ENCODE data around the gene PLD6.

Gene PLD6

DNA sequence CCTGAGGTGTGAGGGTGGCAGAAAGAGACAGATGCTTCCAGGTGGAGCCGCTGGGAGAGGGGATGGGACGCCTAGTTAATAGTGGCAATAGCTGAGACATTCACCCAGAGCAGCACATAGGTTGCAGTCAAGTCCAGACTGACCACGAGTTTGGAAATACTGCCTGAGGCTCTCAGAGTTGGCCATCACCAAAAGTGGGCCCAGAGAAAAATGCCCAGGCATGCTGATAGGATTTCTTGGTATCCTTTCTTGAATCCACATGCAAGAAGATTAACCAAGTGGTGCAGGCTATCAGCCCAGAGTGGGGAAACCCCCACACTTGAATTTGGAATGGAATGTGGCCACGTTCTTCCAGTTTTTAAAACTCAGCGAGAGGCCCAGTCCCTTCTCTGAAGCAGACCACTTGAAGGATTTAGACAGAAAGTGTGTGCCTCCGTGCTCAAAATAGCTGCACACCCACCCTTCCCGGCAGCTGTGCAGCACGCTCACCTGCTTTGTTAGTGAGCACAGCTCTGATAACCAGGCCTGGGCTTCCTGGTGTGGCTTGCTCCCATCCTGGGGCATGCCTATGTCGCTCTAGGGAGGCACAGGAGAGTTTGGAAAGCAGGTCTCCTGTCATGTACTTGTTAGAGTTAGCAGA is 35.7 kb downstream of the PLD6 start:
- no peak overlapping the region for H3K4me3 ChIP-seq (ENCODE audit: low read depth, low read length)
- TF ChIP-seq, protein P1, sequence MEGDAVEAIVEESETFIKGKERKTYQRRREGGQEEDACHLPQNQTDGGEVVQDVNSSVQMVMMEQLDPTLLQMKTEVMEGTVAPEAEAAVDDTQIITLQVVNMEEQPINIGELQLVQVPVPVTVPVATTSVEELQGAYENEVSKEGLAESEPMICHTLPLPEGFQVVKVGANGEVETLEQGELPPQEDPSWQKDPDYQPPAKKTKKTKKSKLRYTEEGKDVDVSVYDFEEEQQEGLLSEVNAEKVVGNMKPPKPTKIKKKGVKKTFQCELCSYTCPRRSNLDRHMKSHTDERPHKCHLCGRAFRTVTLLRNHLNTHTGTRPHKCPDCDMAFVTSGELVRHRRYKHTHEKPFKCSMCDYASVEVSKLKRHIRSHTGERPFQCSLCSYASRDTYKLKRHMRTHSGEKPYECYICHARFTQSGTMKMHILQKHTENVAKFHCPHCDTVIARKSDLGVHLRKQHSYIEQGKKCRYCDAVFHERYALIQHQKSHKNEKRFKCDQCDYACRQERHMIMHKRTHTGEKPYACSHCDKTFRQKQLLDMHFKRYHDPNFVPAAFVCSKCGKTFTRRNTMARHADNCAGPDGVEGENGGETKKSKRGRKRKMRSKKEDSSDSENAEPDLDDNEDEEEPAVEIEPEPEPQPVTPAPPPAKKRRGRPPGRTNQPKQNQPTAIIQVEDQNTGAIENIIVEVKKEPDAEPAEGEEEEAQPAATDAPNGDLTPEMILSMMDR (IDR thresholded peaks at IDR 0.05; ENCODE audit: borderline replicate concordance, insufficient read depth, low read depth, low read length), result no peak

DNA sequence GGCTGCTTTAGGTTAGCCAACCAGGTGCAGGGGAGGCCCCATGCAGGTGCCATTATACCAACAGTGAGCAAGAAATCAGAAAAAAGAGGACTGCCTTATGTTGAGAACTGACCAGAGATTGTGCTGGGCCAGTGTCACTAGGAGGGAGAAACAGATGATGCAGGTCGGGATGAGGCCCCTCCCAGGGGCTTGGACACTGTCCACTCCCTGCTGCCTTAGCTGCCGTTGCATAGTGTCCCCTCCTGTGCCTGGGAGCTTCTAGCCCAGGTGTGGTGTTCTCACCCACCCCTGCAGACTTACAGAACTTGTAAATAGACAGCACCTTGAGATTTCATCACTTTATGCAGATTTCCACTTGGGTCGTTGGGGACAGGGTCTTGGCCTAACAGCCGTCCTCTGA is 36.7 kb downstream of the PLD6 start:
- no peak overlapping the region for H3K4me3 ChIP-seq (ENCODE audit: low read depth, low read length)
- TF ChIP-seq, protein P1 (IDR thresholded peaks at IDR 0.05; ENCODE audit: borderline replicate concordance, insufficient read depth, low read depth, low read length), result no peak

DNA sequence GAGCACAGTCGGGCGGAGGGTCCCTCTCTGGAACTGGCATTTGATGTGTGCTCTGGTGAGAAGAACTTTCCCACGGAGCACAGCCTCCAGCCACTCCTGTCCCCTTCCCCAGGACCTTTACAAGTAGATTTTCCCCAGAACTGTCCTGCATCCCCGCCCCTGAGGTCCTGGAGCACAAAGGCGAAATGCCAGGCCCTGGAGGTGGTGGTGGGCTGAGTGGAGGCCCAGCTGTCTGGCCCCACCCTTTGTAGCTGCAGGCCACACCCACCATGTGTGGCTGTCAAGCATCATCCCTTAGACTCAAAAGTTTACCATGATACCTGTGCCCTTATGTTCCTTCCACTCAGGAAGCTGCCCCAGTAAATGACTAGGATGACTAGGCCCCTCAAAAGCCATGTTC is 37.7 kb downstream of the PLD6 start:
- no peak overlapping the region for H3K4me3 ChIP-seq (ENCODE audit: low read depth, low read length)
- TF ChIP-seq, protein P1 (IDR thresholded peaks at IDR 0.05; ENCODE audit: borderline replicate concordance, insufficient read depth, low read depth, low read length), result no peak

DNA sequence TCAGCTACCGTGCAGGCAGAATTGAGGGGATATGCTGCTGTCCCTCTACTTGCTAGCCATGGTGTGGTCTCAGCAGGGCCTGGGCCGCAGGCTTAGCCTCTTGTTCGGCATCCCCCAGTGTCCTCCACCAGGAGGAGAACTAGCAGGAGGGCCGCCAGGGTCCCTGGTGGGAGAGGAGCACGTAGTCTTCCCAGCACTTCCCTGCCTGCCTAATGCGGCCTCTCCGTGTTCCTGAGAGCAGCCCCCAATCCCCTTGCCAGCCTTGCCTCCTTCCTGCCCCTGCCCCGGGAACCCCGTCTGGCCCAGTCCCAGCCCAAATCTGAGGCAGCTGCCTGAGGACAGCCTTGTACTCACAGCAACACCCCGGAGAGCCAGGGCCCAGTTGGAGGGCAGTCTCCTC is 38.1 kb downstream of the PLD6 start:
- H3K4me3 ChIP-seq (ENCODE audit: low read depth, low read length), result no peak overlapping the region

DNA sequence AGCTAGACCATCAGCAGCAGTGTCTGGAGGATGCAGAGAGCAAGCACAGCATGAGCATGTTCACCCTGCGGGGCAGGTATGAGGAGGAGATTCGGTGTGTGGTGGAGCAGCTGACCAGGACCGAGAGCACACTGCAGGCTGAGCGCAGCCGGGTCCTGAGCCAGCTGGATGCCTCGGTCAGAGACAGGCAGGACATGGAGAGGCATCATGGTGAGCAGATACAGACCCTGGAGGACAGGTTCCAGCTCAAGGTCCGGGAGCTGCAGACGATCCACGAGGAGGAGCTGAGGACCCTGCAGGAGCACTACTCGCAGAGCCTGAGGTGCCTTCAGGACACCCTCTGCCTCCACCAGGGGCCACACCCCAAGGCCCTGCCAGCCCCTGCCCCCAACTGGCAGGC is 38.8 kb downstream of the PLD6 start:
- H3K4me3 ChIP-seq (ENCODE audit: low read depth, low read length), result no peak overlapping the region
- TF ChIP-seq, protein P1 (IDR thresholded peaks at IDR 0.05; ENCODE audit: borderline replicate concordance, insufficient read depth, low read depth, low read length), result no peak

More for the DNA sequence above, 38.1 kb downstream of the PLD6 start:
- TF ChIP-seq, protein P1 (IDR thresholded peaks at IDR 0.05; ENCODE audit: borderline replicate concordance, insufficient read depth, low read depth, low read length), result no peak

DNA sequence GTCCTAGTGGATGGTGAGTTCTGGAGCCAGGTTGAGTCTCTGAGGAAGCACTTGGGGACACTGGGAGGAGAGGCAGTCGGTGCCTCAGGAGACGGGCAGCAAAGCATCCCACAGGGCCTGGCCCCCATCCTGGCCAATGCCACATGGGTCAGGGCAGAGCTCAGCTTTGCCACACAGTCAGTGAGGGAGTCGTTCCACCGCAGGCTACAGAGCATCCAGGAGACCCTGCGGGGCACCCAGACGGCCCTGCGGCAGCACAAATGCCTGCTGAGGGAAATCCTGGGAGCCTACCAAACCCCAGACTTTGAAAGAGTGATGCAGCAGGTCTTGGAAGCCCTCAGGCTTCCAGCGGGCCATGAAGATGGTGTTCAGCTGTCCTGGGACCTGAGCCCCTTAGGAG is 39.7 kb downstream of the PLD6 start:
- TF ChIP-seq, protein P1 (IDR thresholded peaks at IDR 0.05; ENCODE audit: borderline replicate concordance, insufficient read depth, low read depth, low read length), result no peak

DNA sequence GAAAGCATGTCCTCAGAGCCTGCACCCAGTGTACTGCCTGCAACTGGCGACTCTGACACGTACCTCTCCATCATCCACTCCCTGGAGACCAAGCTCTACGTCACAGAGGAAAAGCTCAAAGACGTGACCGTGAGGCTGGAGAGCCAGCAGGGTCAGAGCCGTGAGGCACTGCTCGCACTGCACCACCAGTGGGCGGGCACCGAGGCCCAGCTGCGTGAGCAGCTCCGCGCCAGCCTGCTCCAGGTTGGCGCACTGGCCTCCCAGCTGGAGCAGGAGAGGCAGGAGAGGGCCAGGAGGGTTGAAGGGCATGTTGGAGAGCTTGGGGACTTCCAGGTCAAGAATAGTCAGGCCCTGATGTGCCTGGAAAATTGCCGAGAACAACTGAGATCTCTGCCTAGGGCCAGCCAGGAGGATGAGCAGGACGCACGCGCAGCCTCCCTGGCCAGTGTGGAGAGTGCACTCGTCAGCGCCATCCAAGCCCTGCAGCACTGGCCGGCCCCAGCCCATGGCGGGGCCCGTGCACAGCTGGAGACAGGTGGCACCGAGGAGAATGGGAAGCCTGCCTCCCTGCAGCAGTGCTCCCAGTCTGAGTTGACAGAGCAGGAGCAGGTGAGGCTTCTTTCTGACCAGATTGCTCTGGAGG is 40.3 kb downstream of the PLD6 start:
- no peak overlapping the region for H3K4me3 ChIP-seq (ENCODE audit: low read depth, low read length)
- TF ChIP-seq, protein P1 (IDR thresholded peaks at IDR 0.05; ENCODE audit: borderline replicate concordance, insufficient read depth, low read depth, low read length), result no peak

More for the DNA sequence above, 39.7 kb downstream of the PLD6 start:
- no peak overlapping the region for H3K4me3 ChIP-seq (ENCODE audit: low read depth, low read length)

All from GM12875 (cell line).